ENCODE results near the gene ATL3. TPM values are rescaled to one million over a fixed set of nuclear protein-coding genes. Genes with fewer than 3 reads are reported as not detected.

Gene ATL3
- total RNA-seq, 2 donors from 2014 or later = 54.5 to 56.6 TPM

Other genes starting within 250 kb of the ATL3 start
- 1 to 10 TPM in 1 of 2 donors, under 1 TPM in 1; 0.21 to 1.1 TPM for gene PLAAT5, start 180.2 kb downstream of the ATL3 start, total RNA-seq
- gene LGALS12, start 165.3 kb downstream of the ATL3 start, total RNA-seq = under 1 TPM; 0.18 to 0.36 TPM
- 10 to 100 TPM; 43.9 to 51.4 TPM for gene PLAAT4, start 134.6 kb downstream of the ATL3 start, total RNA-seq
- gene PLAAT2, start 108.0 kb downstream of the ATL3 start, total RNA-seq = 10 to 100 TPM in 1 of 2 donors, 1 to 10 TPM in 1; 3.8 to 53.6 TPM
- gene PLAAT3, start 56.9 kb downstream of the ATL3 start, total RNA-seq = 1 to 10 TPM; 5.9 to 6.6 TPM
- gene RTN3, start 10.1 kb upstream of the ATL3 start, total RNA-seq = 100 to 1,000 TPM; 121 to 124 TPM
- gene ZFTA, start 97.4 kb upstream of the ATL3 start, total RNA-seq = 1 to 10 TPM; 4.5 to 7.5 TPM
- gene SPINDOC, start 142.1 kb upstream of the ATL3 start, total RNA-seq = 1 to 10 TPM; 6.4 to 7.1 TPM
- gene MARK2, start 167.7 kb upstream of the ATL3 start, total RNA-seq = 100 to 1,000 TPM in 1 of 2 donors, 10 to 100 TPM in 1; 91.8 to 100 TPM
- 1 to 10 TPM; 2.1 to 2.5 TPM for gene RCOR2, start 245.8 kb upstream of the ATL3 start, total RNA-seq

Data from left colon (tissue), 2 donors.